Aorta (tissue), 5 donors: ENCODE measurements around the gene HMGCLL1. TPM values are rescaled to one million over a fixed set of nuclear protein-coding genes. Genes with fewer than 3 reads are reported as not detected.

Experiments
- ATAC-seq: fragments of 200-7000 bp; cut with Tn5 transposase; one replicate; pipeline ENCODE4 v1.9.1; 2022; ENCODE audit warnings: moderate library complexity; ENCODE audit not compliant: low FRiP score
- DNase-seq, 2 donors: peaks; one replicate each; pipeline ENCODE4 v3.0.0-alpha.2; 2020
- H3K27ac ChIP-seq, 2 donors: one replicate each; pipeline ENCODE4 v1.5.1; 2013; ENCODE audit warnings: low read length in 2 of 2, mild to moderate bottlenecking in 2 of 2, moderate library complexity in 2 of 2, control low read depth in 1 of 2, inconsistent platforms in 1 of 2, low read depth in 1 of 2
- H3K27me3 ChIP-seq, 2 donors: one replicate each; pipeline ENCODE4 v1.6.1; 2013; ENCODE audit warnings: control low read depth in 1 of 2, low read length in 1 of 2, mild to moderate bottlenecking in 1 of 2, moderate library complexity in 1 of 2; ENCODE audit not compliant: insufficient read depth in 2 of 2, control insufficient read depth in 1 of 2
- H3K36me3 ChIP-seq, 2 donors: one replicate each; pipeline ENCODE4 v1.6.1; 2013; ENCODE audit warnings: control low read depth in 1 of 2, low read length in 1 of 2, mild to moderate bottlenecking in 1 of 2; ENCODE audit not compliant: insufficient read depth in 2 of 2, control insufficient read depth in 1 of 2
- H3K4me1 ChIP-seq, 2 donors: one replicate each; pipeline ENCODE4 v1.6.1; 2013; ENCODE audit warnings: low read length in 2 of 2, control low read depth in 1 of 2, mild to moderate bottlenecking in 1 of 2, moderate library complexity in 1 of 2; ENCODE audit not compliant: insufficient read depth in 2 of 2, control insufficient read depth in 1 of 2
- H3K4me3 ChIP-seq, 2 donors: one replicate each; pipeline ENCODE4 v1.5.1; 2013; ENCODE audit warnings: low read length in 2 of 2, control low read depth in 1 of 2, mild to moderate bottlenecking in 1 of 2
- H3K9me3 ChIP-seq: one replicate; pipeline ENCODE4 v1.6.1; 2013; ENCODE audit warnings: mild to moderate bottlenecking, low read length; ENCODE audit not compliant: control insufficient read depth
- WGBS, 2 donors: extraction: QIAGEN DNeasy Blood & Tissue Kit; methylation state at CpG; one replicate each; pipeline ENCODE4 v1.1.7; 2013; 5-methylcytosine and 5-hydroxymethylcytosine counted together
- intact Hi-C, 2 donors: fragments of 100-400 bp; cut with DNase I; formaldehyde crosslinking; loops; one replicate each; pipeline versions ENCODE4 v1.14.2 to v1.15.0; 2022
- polyA plus RNA-seq, 2 donors: library from polyadenylated mRNA; stranded (reverse); fragments of 200-250 nt; gene quantifications; one replicate each; pipeline ENCODE4 v1.2.3, GENCODE V29; 2013
- total RNA-seq, 2 donors: library from RNA; stranded (reverse); fragmentation: NEBNext Ultra II Directional; extraction: Animal tissue kit (Norgen Biotek cat#: 25700); gene quantifications; one replicate each; pipeline ENCODE4 v1.2.1, GENCODE V29; 2021
- donor health status: healthy with polysubstance abuse.
- donor health status: Bipolar disorder and iron deficiency.
- donor health status: DM: no; HTN: no; CAD: no.
- donor health status: DM: no; HTN: no; CAD: no.
- donor health status: DM: yes; HTN: yes; CAD: no.

HMGCLL1 gene
- total and polyA plus RNA-seq, 4 donors, result 0.29 to 1.5 (median 0.63) TPM

- DNase-seq (no peak), ATAC-seq (no peak)
- Histone ChIP-seq H3K9me3 (no peaks in the 10 kb centered on the region), H3K27me3 (no peaks in the 10 kb centered on the region), H3K4me3 (no peak overlapping the region), H3K4me1 (no peaks in the 10 kb centered on the region), H3K27ac (no peak overlapping the region), H3K36me3 (no peaks in the 10 kb centered on the region)
- intact Hi-C loops, result no loop called here
- WGBS, 2 donors, result 62 to 79% methylated on average over 1 of the region's 1 CpG
Measured at GRCh38 chr6:55512904-55513303, 66.1 kb downstream of the HMGCLL1 start.

- no peak overlapping the region for H3K27ac ChIP-seq
Measured at GRCh38 chr6:55511122-55511800, 67.7 kb downstream of the HMGCLL1 start.

GRCh38 chr6:55499591-55499990 is 79.4 kb downstream of the HMGCLL1 start:
- Histone ChIP-seq H3K27ac (no peak overlapping the region), H3K4me3 (no peak overlapping the region), H3K27me3 (no peaks in the 10 kb centered on the region), H3K4me1 (no peaks in the 10 kb centered on the region), H3K9me3 (no peaks in the 10 kb centered on the region), H3K36me3 (no peaks in the 10 kb centered on the region)
- DNase-seq (no peak), ATAC-seq (no peak)
- intact Hi-C loops, result no loop called here

More at GRCh38 chr6:55511122-55511800, 67.7 kb downstream of the HMGCLL1 start:
- no peaks in the 10 kb centered on the region for H3K9me3 ChIP-seq
- H3K36me3 ChIP-seq, result no peaks in the 10 kb centered on the region
- intact Hi-C loops, result no loop called here
- H3K4me3 ChIP-seq, result no peak overlapping the region
- DNase-seq, result no peak
- no peaks in the 10 kb centered on the region for H3K27me3 ChIP-seq
- WGBS, 2 donors, result 57 to 58% methylated on average over 5 of the region's 5 CpGs
- no peaks in the 10 kb centered on the region for H3K4me1 ChIP-seq
- no peak for ATAC-seq

GRCh38 chr6:55497694-55498093 is 81.3 kb downstream of the HMGCLL1 start:
- Histone ChIP-seq H3K9me3 (no peaks in the 10 kb centered on the region), H3K4me3 (no peak overlapping the region), H3K4me1 (no peaks in the 10 kb centered on the region), H3K27me3 (no peaks in the 10 kb centered on the region), H3K36me3 (no peaks in the 10 kb centered on the region), H3K27ac (no peak overlapping the region)
- 59 to 61% methylated on average over 3 of the region's 3 CpGs for WGBS, 2 donors
- ATAC-seq (no peak), DNase-seq (no peak)
- intact Hi-C loops, result no loop called here

GRCh38 chr6:55496201-55496600 is 82.8 kb downstream of the HMGCLL1 start:
- 89 to 92% methylated on average over 1 of the region's 1 CpG for whole genome bisulfite sequencing, 2 donors
- H3K27ac ChIP-seq, result no peak overlapping the region
- no peaks in the 10 kb centered on the region for H3K36me3 ChIP-seq
- H3K27me3 ChIP-seq, result no peaks in the 10 kb centered on the region
- no peaks in the 10 kb centered on the region for H3K4me1 ChIP-seq
- intact Hi-C loops, result no loop called here
- no peak overlapping the region for H3K4me3 ChIP-seq
- DNase-seq (no peak), ATAC-seq (no peak)
- H3K9me3 ChIP-seq, result no peaks in the 10 kb centered on the region

- 73 to 83% methylated on average over 3 of the region's 3 CpGs for WGBS, 2 donors
- intact Hi-C loops, result no loop called here
Measured at GRCh38 chr6:55495277-55495676, 83.7 kb downstream of the HMGCLL1 start.

GRCh38 chr6:55494411-55494810 is 84.6 kb downstream of the HMGCLL1 start:
- intact Hi-C loops, result no loop called here
- Histone ChIP-seq H3K27ac (no peak overlapping the region), H3K4me3 (no peak overlapping the region), H3K27me3 (no peaks in the 10 kb centered on the region), H3K4me1 (no peaks in the 10 kb centered on the region), H3K9me3 (no peaks in the 10 kb centered on the region), H3K36me3 (no peaks in the 10 kb centered on the region)
- no peak for ATAC-seq
- 22 to 37% methylated on average over 2 of the region's 2 CpGs for WGBS, 2 donors
- no peak for DNase-seq

More at GRCh38 chr6:55495277-55495676, 83.7 kb downstream of the HMGCLL1 start:
- no peaks in the 10 kb centered on the region for H3K9me3 ChIP-seq
- H3K4me1 ChIP-seq, result no peaks in the 10 kb centered on the region
- H3K27me3 ChIP-seq, result no peaks in the 10 kb centered on the region
- no peak overlapping the region for H3K27ac ChIP-seq
- H3K36me3 ChIP-seq, result no peaks in the 10 kb centered on the region
- ATAC-seq (no peak), DNase-seq (no peak)
- no peak overlapping the region for H3K4me3 ChIP-seq

- DNase-seq, result no peak
- Histone ChIP-seq H3K4me1 (no peaks in the 10 kb centered on the region), H3K27me3 (no peaks in the 10 kb centered on the region), H3K27ac (no peak overlapping the region), H3K36me3 (no peaks in the 10 kb centered on the region), H3K9me3 (no peaks in the 10 kb centered on the region), H3K4me3 (no peak overlapping the region)
- intact Hi-C loops, result no loop called here
- WGBS, 2 donors, result 79 to 87% methylated on average over 4 of the region's 4 CpGs
- ATAC-seq, result no peak
Measured at GRCh38 chr6:55492259-55492658, 86.7 kb downstream of the HMGCLL1 start.

GRCh38 chr6:55490871-55491270 is 88.1 kb downstream of the HMGCLL1 start:
- no peaks in the 10 kb centered on the region for H3K4me1 ChIP-seq
- H3K9me3 ChIP-seq, result no peaks in the 10 kb centered on the region
- no peak for ATAC-seq
- intact Hi-C loops, result no loop called here
- H3K4me3 ChIP-seq, result no peak overlapping the region
- no peaks in the 10 kb centered on the region for H3K36me3 ChIP-seq
- no peak for DNase-seq
- H3K27me3 ChIP-seq, result no peaks in the 10 kb centered on the region
- H3K27ac ChIP-seq, result no peak overlapping the region
